Skin of body (tissue), 2 donors: ENCODE measurements around the gene TULP3. TPM values are rescaled to one million over a fixed set of nuclear protein-coding genes. Genes with fewer than 3 reads are reported as not detected.

Experiments
- DNase-seq: peaks from one replicate; lab custom pipeline; 2025; lab: John Stamatoyannopoulos, UW
- total RNA-seq: library from RNA; depleted of rRNA; stranded (reverse); fragments of >200 nt; gene quantifications from one replicate; pipeline ENCODE4 v1.2.3, GENCODE V29; 2014

The TULP3 gene
- total RNA-seq, 1 donor from 2014 or later: 17.6 TPM

DNA sequence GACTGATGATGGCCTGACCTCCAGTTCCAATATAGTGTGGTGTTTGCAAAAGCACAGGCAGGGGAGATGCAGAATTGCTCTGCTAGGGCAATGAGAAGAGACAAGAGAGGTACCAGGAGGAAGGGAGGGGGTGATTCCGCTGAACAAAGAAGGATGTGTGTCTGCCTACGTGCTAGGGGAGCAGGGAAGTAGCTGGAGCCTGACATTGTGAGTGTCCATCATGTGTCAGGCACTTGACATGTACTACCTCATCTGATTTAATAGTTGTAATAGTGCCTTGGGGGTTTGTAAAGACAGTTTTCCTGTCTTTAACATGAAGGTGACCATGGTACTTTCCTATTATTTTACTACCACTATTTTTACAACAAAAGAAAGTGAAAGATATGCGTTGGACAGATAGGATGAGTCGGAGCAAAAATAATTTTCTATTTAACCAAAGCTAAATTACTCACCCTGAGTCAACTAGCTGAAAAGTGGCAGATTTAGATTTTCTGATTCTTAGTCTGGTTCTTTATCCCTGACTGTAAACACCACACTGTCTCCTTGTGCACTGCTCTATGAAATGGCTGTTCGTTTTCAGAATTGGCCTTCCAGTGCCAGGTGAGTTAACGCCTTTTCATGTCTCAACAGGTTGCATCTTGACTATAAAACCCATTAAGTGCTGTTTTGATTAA is 34.8 kb downstream of the TULP3 start:
- no peak for DNase-seq

DNA sequence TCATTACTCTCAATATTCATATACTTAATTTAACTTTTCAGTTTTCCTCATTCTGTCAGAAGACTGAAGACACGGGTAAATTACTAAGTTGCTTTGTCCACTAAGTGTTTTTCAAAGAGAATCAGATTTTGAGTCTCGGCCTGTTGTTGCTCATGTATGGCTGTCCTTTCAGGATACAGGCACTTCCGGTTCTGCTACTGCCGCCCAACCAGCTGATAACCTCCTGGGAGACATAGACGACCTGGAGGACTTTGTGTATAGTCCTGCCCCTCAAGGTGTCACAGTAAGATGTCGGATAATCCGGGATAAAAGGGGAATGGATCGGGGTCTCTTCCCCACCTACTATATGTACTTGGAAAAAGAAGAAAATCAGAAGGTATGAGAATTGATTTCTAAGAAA is 40.2 kb downstream of the TULP3 start:
- DNase-seq: no peak

- DNase-seq: no peak
Measured at GRCh38 chr12:2933586-2933985, 42.9 kb downstream of the TULP3 start.

DNA sequence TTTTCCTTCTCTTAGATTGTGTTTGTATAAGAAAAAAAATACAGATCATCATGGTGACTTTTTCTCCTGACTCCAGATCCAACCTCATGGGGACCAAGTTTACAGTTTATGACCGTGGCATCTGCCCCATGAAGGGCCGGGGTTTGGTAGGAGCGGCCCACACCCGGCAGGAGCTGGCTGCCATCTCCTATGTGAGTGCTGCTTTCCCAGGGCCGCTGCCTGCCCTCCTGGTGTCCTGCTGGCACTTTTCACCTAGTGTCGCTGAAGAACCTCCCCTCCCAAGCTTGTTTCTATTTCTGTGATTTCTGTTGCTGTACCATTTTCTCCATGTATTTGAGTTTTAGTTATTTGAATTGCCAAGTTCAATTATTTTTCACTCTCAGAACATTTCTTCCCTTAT is 43.7 kb downstream of the TULP3 start:
- DNase-seq: no peak

- DNase-seq: no peak
Measured at GRCh38 chr12:2936301-2936700, 45.6 kb downstream of the TULP3 start.

DNA sequence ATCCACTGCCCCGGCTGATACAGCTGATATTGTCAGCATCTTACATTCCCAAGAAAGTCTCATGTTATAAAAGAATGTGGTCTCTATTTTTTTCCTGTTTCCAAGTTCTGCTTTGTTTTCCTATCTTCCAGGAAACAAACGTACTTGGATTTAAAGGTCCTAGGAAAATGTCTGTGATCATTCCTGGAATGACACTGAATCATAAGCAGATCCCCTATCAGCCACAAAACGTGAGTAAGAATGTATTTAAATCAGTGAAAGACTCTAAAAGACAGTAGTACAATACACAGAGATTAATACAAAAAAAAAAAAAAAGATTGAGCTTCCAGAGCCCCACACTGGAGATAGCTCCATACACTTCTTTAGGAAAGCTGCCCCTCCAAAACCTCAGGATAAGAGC is 46.8 kb downstream of the TULP3 start:
- DNase-seq: no peak

- DNase-seq: no peak
Measured at GRCh38 chr12:2939191-2939590, 48.5 kb downstream of the TULP3 start.

GRCh38 chr12:2940564-2940963 is 49.9 kb downstream of the TULP3 start:
- DNase-seq: no peak

GRCh38 chr12:2941524-2941923 is 50.8 kb downstream of the TULP3 start:
- no peak for DNase-seq

- DNase-seq: no peak
Measured at GRCh38 chr12:2944401-2945047, 53.8 kb downstream of the TULP3 start.

- no peak for DNase-seq
Measured at GRCh38 chr12:2949411-2949810, 58.7 kb downstream of the TULP3 start.

DNA sequence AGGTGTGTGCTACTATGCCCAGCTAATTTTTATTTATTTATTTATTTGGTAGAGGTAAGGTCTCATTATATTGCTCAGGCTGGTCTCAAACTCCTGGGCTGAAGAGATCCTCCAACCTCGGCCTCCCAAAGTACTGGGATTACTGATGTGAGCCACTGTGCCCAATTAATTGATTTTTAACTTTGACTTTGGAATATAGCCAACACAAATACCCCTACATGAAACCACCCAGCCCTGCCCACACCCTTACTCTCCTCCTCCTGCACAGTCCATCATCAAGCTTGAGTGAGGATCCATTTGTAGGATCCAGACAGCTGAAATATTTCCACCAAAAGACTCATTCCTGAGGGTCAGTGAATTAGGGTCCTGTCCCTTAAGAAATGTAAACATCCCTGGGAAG is 65.2 kb downstream of the TULP3 start:
- DNase-seq: no peak

- no peak for DNase-seq
Measured at GRCh38 chr12:2957816-2958431, 67.2 kb downstream of the TULP3 start.

- DNase-seq: no peak
Measured at GRCh38 chr12:2958432-2959191, 67.9 kb downstream of the TULP3 start.

DNA sequence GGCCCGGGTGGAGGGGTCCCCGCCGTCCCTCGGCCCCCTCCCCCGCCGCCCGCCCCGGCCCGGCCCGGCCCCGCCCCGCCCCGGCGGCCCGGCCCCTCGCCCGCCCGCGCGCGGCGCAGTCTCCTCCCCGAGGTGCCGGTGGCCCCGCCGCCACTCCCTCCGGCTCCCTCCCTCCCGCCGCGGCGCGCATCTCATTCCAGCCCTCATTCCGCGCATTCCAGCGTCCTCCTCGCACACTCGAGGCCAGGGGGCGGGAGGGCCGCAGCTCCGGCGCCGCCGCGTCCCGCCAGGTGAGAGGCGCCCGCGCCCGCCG is 68.5 kb downstream of the TULP3 start, which contains the start of gene TEAD4:
TEAD4 (plus strand) TSS at position 206 of the 313 bp plus-strand sequence.
- no peak for DNase-seq

DNA sequence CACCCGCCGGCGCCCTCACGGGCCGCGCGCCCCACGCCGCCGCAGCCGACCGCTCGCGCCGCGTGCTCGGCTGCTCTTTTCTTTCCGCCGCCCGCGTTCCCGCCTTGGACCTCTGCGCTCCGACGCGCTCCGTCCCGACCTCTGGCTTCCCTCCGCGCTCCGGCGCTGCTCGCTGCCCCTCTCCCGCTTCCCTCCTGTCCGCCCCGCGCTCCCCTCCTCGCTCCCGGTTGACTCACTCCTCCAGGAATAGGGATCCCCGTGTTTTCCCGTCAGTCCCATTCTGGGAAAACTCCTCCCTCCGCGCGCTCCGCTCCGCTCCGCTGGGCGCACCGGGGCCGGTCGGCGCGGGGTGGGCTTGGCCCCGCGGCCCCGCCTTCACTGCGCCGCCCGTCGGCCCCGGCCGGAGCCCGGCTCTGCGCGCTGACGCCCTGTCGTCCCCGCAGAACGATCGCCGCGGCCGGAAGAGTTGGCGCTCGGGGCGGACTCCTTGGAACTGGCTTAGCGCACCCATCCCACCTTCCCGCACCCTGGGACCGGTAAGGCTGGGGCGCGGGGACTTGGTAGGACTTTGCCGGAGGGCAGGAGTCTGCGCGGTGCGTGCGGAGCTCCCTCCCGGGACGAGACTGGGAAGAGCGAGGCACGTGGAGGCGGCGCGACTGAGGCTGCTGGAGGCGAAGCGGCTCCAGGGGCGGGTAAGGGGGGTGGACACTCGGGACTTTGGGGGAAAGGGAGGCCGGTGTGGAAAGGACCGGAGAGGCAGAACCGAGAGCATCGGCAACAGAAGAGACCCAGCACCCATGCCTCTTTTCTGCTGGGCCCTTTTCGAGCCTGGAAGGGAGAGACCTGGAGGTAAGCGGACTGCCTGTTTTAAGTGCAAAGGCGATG is 69.1 kb downstream of the TULP3 start:
- no peak for DNase-seq

DNA sequence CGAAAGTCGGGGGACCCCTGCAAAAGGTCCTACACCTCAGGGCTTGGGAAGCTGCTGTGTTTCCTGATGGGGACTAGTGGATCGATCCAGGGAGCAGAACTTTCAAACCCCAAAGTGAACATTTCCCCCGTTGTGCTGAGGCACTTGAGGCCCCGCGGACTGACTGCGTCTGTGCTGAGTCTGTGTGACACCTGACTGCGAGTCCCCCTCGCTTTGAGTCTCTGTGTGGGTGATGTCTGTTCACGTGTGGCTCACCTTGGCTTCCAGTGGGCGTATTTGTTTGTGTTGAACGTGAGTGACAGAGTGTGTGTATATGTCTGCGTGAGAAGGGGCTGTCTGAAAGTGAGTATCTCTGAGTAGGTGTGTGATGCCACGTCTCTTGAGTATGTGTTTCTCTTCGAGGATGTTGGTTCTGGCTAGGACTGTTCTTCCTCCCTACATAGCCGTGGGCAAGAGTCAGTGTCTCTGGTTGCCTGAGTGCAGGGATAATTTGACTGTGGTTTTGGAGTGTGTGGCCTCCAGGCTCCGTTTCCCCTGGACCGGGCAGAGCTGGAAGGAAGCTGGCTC is 69.8 kb downstream of the TULP3 start:
- no peak for DNase-seq

- no peak for DNase-seq
Measured at GRCh38 chr12:2960996-2961616, 70.4 kb downstream of the TULP3 start.

- no peak for DNase-seq
Measured at GRCh38 chr12:2961705-2962104, 71.0 kb downstream of the TULP3 start.

DNA sequence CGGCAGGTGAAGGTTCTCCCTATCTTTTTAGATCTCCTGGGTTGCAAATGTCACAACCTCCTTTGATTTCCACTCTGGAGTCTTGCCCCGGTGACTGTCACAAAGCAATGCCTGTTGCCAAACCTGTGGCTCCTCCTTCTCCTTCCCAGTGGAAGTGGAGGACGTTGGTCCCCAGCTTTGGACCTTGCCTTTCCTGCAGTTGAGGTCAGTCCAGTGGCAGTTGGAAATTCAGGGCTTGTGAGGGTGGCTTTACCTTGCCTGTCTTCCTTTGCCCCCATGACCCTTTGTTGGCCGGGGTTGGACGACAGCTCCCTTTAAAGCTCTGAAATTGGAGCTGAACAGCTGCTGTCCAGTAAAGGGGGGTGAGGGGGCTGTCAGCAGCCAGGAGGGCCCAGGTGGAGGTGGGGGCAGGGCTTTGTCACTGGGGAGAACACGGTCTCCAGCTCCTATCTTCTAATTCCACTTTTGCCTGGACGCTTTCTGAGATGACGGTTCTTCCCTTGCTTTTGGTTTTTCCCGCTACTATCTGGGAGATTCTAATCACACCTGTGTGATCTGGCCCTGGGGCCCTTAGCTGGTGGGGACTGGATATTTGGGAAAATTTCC is 72.6 kb downstream of the TULP3 start:
- no peak for DNase-seq
